Spleen (tissue), 7 donors: ENCODE data around the gene SMCO4.

Experiments used
- CTCF ChIP-seq, 11 experiments: fragments of 200-600 bp in 7 of 11; fragments of 450-650 bp in 4 of 11; sonication (generic) in 4 of 11; IDR thresholded peaks in 8 of 11; conservative IDR thresholded peaks in 3 of 11; 1 replicate in 7 of 11; 2 replicates in 4 of 11; pipeline versions ENCODE4 v1.4.0 to v1.8.0; 2016 to 2021; ENCODE audit warnings: antibody characterized with exemption in 11 of 11, inconsistent platforms in 4 of 11, mild to moderate bottlenecking in 1 of 11
- POLR2A ChIP-seq, 3 donors: fragments of 450-650 bp; IDR thresholded peaks; one replicate each; pipeline ENCODE4 v1.5.1; 2017; ENCODE audit warnings: antibody characterized with exemption in 3 of 3, mild to moderate bottlenecking in 1 of 3
- donor health status: DM: no; HTN: no; CAD: no; lungs with moderate emphysema.
- donor health status: DM: no; HTN: no; CAD: no.
- donor health status: DM: no; HTN: no; CAD: no.

- TF ChIP-seq CTCF (IDR thresholded peaks at IDR 0.05 in 8 of 11, conservative IDR thresholded peaks at IDR 0.05 in 3 of 11) = no peak
- no peak for TF ChIP-seq POLR2A (IDR thresholded peaks at IDR 0.05)
These were observed 42.4 kb downstream of the SMCO4 start for GRCh38 chr11:93500759-93501158.
